AG09319 (cell line): Measurements from ENCODE around the gene JADE3.

Source experiments
- DNase-seq: peaks from one replicate; pipeline ENCODE4 v3.0.0-alpha.2; 2010; ENCODE audit warnings: low read depth; ENCODE audit errors: extremely low read depth
- TF ChIP-seq, protein P1 (sequence below): IDR thresholded peaks from 2 replicates; pipeline ENCODE4 v1.5.1; 2011; ENCODE audit warnings: low read depth, mild to moderate bottlenecking, inconsistent platforms, low read length, moderate library complexity

Gene JADE3

DNA sequence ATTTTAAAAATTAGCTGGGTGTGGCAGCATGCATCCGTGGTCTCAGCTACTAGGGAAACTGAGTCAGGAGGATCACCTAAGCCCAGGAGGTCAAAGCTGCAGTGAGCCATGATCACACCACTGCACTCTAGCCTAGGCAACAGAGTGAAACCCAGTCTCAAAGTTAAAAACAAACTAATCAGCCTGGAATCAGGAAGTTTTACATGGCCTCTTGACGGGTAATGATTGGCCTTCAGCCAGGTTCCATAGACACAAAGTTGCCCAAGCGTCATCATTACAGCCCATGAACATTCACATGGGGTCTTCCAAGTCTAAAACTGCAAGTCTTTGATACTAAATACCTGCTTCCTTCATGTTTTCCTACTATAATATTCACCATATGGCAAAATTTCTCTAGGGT is 156.0 kb downstream of the JADE3 start:
- DNase-seq, result no peak
- TF ChIP-seq, protein P1, sequence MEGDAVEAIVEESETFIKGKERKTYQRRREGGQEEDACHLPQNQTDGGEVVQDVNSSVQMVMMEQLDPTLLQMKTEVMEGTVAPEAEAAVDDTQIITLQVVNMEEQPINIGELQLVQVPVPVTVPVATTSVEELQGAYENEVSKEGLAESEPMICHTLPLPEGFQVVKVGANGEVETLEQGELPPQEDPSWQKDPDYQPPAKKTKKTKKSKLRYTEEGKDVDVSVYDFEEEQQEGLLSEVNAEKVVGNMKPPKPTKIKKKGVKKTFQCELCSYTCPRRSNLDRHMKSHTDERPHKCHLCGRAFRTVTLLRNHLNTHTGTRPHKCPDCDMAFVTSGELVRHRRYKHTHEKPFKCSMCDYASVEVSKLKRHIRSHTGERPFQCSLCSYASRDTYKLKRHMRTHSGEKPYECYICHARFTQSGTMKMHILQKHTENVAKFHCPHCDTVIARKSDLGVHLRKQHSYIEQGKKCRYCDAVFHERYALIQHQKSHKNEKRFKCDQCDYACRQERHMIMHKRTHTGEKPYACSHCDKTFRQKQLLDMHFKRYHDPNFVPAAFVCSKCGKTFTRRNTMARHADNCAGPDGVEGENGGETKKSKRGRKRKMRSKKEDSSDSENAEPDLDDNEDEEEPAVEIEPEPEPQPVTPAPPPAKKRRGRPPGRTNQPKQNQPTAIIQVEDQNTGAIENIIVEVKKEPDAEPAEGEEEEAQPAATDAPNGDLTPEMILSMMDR, result no peak

DNA sequence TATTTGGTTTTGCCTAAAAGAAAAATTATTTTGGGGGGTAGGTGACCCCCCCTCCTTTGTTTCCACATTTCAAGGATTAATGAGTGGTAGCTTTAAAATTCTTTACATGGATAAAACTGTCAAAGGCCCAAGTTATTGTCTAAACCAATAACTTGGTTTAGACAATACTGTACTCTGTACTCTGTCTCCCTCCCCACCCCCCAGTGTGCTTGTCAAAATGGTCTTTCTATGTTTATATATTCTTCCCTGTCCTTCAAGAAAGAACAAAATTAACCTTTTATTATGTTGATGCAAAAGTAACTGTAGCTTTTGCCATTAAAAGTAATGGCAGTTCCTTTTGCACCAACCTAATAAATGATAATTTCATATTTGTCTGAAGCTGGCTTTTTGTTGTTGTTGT is 156.5 kb downstream of the JADE3 start:
- TF ChIP-seq, protein P1, result no peak
- no peak for DNase-seq

GRCh38 chrX:47078129-47079043 is 166.2 kb downstream of the JADE3 start, which contains the start of gene RGN:
RGN (plus strand) TSS chrX:47078443; CDS start chrX:47081145, 2,702 bp downstream.
- TF ChIP-seq, protein P1, result no peak
- no peak for DNase-seq

GRCh38 chrX:47080215-47080914 is 168.1 kb downstream of the JADE3 start:
- TF ChIP-seq, protein P1, result no peak
- DNase-seq, result no peak

DNA sequence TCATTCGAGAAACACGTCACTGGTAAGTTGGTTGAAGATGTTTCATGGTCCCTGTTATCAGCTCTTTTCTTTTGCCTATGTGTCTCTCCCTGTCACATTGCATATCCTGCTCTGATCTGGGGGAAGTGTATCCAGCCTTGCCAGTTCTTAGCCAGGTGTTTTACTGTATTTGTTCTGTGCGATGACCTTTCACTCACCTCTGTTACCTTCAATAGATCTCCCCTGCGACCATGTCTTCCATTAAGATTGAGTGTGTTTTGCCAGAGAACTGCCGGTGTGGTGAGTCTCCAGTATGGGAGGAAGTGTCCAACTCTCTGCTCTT is 168.7 kb downstream of the JADE3 start:
- DNase-seq, result no peak
- TF ChIP-seq, protein P1, result no peak

GRCh38 chrX:47091149-47091775 is 179.0 kb downstream of the JADE3 start:
- no peak for DNase-seq
- TF ChIP-seq, protein P1, result no peak

GRCh38 chrX:47093248-47093647 is 181.0 kb downstream of the JADE3 start:
- DNase-seq, result no peak
- TF ChIP-seq, protein P1, result peak; percentile 47
